ENCODE measurements around the gene HYAL4. TPM values are rescaled to one million over a fixed set of nuclear protein-coding genes. Genes with fewer than 3 reads are reported as not detected.
A peak's percentile ranks its signal among the peaks of the same experiment; 100 is the strongest.
"Not testable (repeated sequence)": the region's sequence is repeated elsewhere in the genome, so short reads cannot be mapped to it uniquely, and the experiment has no call there.

The HYAL4 gene
- total RNA-seq, 2 experiments from 2014 or later, result not detected

DNA sequence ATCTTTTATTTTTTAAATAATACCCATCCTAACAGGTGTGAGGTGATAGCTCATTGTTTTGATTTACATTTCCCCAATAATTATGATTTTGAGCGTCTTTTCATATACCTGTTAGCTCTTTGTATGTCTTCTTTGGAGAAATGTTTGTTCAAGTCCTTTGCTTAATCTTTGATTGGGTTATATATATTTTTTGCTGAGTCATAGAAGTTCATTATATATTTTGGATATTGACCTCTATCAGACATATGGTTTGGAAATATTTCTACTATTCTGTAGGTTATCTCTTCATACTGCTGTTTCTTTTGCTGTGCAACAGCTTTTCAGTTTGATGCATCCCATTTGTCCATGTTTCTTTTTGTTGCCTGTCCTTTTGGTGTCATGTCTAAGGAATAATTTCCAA lies 23.6 kb upstream of the HYAL4 start:
- no peak overlapping the region for H3K4me3 Mint-ChIP-seq
- no peaks in the 10 kb centered on the region for H3K9me3 Mint-ChIP-seq (ENCODE audit: low read depth)
- H3K27ac Mint-ChIP-seq, result no peak overlapping the region
- CTCF ChIA-PET, result no interaction called here
- H3K4me1 Mint-ChIP-seq, result peaks cover 12% of the 10 kb centered on the region
- ATAC-seq, result no peak
- H3K36me3 Mint-ChIP-seq, result peaks cover 1% of the 10 kb centered on the region
- peaks cover 2% of the 10 kb centered on the region for H3K27me3 Mint-ChIP-seq
- DNase-seq, result no peak

DNA sequence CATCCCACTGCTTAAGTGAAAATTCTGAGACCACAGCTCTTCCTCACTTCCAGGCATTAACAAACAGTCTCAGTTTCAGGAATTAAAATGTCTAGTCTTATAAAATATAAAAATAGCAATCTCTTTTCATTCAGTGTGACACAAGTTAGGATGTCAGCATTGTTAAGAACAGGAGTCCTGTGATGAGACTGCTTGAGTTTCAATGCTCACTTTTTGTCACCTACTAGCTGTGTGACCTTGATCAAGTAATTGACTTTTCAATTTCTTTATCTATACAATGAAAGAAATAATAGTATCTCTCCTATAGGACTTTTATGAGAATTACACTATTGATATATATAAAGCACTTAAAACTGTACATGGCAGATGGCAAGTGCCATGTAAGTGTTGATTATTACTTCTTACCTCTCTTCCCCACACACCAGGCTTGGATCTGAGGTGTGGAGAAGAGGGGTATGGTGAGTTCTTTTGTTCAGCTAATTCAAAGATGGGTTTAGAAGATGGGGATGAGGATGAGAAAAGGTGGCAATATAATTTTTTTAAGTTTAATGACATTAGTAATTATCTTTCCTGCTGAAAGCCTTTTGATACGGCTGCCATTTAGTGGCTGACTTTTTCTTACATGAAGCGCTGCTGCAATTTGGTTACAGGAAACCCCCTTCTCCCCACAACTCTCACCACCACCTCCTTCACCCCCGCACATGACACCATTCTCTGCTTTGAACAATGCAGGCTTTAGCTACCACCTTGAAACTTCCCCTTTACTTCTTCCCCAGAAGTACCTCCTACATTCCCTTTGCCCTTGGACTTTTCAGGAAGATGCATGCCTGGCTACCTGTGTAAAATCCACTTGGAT lies 20.8 kb upstream of the HYAL4 start:
- Mint-ChIP-seq H3K4me1 (peaks cover 12% of the 10 kb centered on the region), H3K27ac (peak overlapping the region; percentile 52), H3K4me3 (no peak overlapping the region)

DNA sequence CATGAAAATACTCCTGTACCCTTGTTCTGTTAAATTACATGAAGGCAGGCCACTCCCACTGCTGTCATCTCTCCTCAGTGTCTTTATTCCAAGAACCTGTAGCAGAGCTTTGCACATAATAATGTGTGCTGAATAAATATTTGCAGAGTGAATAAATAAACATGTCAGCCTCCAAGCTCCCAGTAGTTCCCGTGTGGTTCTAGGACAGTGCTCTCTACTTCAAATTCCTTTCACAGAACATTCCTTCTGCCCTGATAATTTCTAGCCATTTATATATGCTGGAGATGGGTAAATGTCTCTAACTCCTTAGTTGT lies 20.3 kb upstream of the HYAL4 start:
- H3K27ac Mint-ChIP-seq, result peak overlapping the region; percentile 52
- peaks cover 12% of the 10 kb centered on the region for H3K4me1 Mint-ChIP-seq
- no peak for ATAC-seq
- DNase-seq, result no peak
- H3K4me3 Mint-ChIP-seq, result no peak overlapping the region
- peaks cover 7% of the 10 kb centered on the region for H3K27me3 Mint-ChIP-seq
- no peaks in the 10 kb centered on the region for H3K9me3 Mint-ChIP-seq (ENCODE audit: low read depth)
- CTCF ChIA-PET, result no interaction called here
- peaks cover 1% of the 10 kb centered on the region for H3K36me3 Mint-ChIP-seq

More for the DNA sequence above, 20.8 kb upstream of the HYAL4 start:
- Mint-ChIP-seq H3K27me3 (peaks cover 7% of the 10 kb centered on the region), H3K36me3 (peaks cover 1% of the 10 kb centered on the region), H3K9me3 (ENCODE audit: low read depth) (no peaks in the 10 kb centered on the region)
- peak; percentile 54 for DNase-seq
- CTCF ChIA-PET, result no interaction called here
- ATAC-seq, result peak; percentile 55

DNA sequence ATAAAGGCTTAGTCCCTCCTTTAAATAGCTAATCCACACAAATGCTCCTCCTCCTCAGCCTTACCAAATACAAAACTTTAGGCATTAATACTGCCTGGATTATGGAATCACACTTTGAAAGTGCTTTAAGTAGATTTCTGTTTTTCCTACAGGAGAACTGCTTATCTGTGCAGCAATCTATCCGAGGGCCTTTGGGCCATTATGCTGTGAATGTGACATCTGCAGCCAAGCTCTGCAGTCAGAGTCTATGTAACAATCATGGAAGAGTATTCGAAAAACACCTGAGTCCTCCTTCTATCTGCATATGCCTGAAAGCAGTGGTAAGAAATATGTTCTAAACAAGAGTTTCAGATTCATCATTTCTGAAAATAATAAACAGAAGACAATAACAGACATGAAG lies 16.2 kb upstream of the HYAL4 start:
- peaks cover 1% of the 10 kb centered on the region for H3K36me3 Mint-ChIP-seq
- no peak for ATAC-seq
- DNase-seq, result no peak
- H3K9me3 Mint-ChIP-seq (ENCODE audit: low read depth), result no peaks in the 10 kb centered on the region
- CTCF ChIA-PET, result no interaction called here
- no peak overlapping the region for H3K4me3 Mint-ChIP-seq
- peaks cover 20% of the 10 kb centered on the region for H3K27me3 Mint-ChIP-seq
- H3K27ac Mint-ChIP-seq, result no peak overlapping the region
- H3K4me1 Mint-ChIP-seq, result peaks cover 9% of the 10 kb centered on the region

DNA sequence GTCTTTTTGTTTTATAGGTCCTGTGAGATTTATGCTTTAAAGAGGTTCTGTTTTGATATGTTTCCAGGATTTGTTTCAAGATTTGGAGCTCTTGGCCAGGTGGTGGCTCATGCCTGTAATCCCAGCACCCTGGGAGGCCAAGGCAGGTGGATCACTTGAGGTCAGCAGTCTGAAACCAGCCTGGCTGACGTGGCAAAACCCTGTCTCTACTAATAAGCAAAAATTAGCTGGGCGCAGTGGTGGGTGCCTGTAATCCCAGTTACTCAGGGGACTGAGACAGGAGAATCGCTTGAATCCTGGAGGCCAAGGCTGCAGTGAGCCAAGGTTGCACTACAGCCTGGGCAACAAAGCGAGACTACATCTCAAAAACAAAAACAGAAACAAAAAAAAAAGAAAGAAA lies 8.3 kb upstream of the HYAL4 start:
- no peak for ATAC-seq
- peaks cover 20% of the 10 kb centered on the region for H3K27me3 Mint-ChIP-seq

DNA sequence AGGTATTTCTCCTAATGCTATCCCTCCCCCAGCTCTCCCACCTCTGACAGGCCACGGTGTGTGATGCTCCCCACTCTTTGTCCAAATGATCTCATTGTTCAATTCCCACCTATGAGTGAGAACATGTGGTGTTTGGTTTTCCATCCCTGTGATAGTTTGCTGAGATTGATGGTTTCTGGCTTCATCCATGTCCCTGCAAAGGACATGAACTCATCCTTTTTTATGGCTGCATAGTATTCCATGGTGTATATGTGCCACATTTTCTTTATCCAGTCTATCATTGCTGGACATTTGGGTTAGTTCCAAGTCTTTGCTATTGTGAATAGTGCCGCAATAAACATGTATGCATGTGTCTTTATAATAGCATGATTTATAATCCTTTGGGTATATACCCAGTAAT lies 5.9 kb upstream of the HYAL4 start:
- H3K27me3 Mint-ChIP-seq, result peaks cover 17% of the 10 kb centered on the region
- CTCF ChIA-PET, result interaction anchor here (0.8 kb wide), 1 partner anchor 26 kb away, joined by 3 read pairs; no protein-coding TSS in a partner anchor
- not testable (repeated sequence) for H3K4me1 Mint-ChIP-seq; H3K4me3 Mint-ChIP-seq; H3K36me3 Mint-ChIP-seq; ATAC-seq; DNase-seq; H3K9me3 Mint-ChIP-seq (ENCODE audit: low read depth); H3K27ac Mint-ChIP-seq

More for the DNA sequence above, 8.3 kb upstream of the HYAL4 start:
- H3K4me3 Mint-ChIP-seq, result no peak overlapping the region
- H3K27ac Mint-ChIP-seq, result no peak overlapping the region
- no peaks in the 10 kb centered on the region for H3K36me3 Mint-ChIP-seq
- no peaks in the 10 kb centered on the region for H3K4me1 Mint-ChIP-seq
- CTCF ChIA-PET, result no interaction called here
- H3K9me3 Mint-ChIP-seq (ENCODE audit: low read depth), result peaks cover 3% of the 10 kb centered on the region
- no peak for DNase-seq

DNA sequence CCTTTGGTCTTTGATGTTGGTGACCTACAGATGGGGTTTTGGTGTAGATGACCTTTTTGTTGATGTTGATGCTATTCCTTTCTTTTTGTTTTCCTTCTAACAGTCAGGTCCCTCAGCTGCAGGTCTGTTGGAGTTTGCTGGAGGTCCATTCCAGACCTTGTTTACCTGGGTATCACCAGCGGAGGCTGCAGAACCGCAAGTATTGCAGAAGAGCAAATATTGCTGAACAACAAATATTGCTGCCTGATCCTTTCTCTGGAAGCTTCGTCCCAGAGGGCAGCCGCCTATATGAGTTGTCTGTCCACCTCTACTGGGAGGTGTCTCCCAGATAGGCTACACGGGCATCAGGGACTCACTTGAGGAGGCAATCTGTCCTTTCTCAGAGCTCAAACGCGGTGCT lies 827 bp upstream of the HYAL4 start:
- H3K27me3 Mint-ChIP-seq, result peaks cover 11% of the 10 kb centered on the region

DNA sequence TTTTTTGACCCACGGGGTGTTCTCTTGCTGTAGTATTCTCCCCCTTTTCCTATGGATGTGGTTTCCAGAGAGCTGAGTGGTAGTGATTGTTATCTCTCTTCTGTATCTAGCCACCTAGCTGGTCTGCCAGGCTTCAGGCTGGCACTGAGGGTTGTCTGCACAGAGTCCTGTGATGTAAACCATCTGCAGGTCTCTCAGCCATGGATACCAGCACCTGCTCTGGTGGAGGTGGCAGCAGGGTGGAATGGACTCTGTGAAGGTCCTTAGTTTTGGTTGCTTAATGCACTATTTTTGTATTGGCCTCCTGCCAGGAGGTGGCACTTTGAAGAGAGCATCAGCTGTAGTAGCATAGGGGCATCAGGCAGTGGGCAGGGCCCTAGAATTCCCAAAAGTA lies 851 bp downstream of the HYAL4 start:
- H3K9me3 Mint-ChIP-seq (ENCODE audit: low read depth), result peaks cover 2% of the 10 kb centered on the region
- CTCF ChIA-PET, result no interaction called here

More for the DNA sequence above, 827 bp upstream of the HYAL4 start:
- not testable (repeated sequence) for H3K4me1 Mint-ChIP-seq; H3K9me3 Mint-ChIP-seq (ENCODE audit: low read depth); ATAC-seq; DNase-seq; H3K4me3 Mint-ChIP-seq; H3K36me3 Mint-ChIP-seq; H3K27ac Mint-ChIP-seq
- CTCF ChIA-PET, result interaction anchor here (1.1 kb wide), 1 partner anchor 15 kb away, joined by 3 read pairs; no protein-coding TSS in a partner anchor

DNA sequence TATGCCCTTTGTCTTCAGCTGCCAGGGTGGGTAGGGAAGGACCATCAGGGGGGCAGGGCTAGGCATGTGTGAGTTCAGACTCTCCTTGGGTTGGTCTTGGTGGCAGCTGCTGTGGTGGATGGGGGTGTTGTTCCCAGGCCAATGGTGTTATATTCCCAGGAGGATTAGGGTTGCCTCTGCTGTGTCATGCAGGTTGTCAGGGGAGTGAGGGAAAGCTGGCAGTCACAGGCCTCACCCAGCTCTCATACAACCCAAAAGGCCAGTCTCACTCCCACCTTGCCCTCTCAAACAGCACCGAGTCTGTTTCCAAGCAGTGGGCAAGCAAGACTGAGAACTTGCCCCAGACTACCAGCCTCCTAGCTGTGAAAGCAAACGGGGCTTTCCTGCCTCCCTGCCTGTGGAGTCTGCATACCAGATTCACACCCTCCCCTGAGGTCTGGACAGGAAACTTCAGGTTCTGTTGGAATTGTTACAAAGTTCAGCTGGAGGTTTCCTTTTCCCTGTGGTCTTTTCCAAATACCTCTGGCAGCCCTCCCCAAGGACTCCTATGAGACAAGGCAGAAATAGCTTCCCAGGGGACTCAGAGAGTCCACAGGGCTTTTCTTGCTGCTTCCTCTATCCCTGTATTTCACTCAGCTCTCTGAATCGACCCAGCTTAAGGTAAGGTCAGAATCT lies 1.4 kb downstream of the HYAL4 start:
- Mint-ChIP-seq H3K27ac (no peak overlapping the region), H3K36me3 (peaks cover 1% of the 10 kb centered on the region), H3K27me3 (peaks cover 11% of the 10 kb centered on the region), H3K9me3 (ENCODE audit: low read depth) (peaks cover 2% of the 10 kb centered on the region), H3K4me3 (no peak overlapping the region), H3K4me1 (no peaks in the 10 kb centered on the region)
- ATAC-seq, result no peak
- no peak for DNase-seq
- CTCF ChIA-PET, result no interaction called here

More for the DNA sequence above, 851 bp downstream of the HYAL4 start:
- no peak for DNase-seq
- Mint-ChIP-seq H3K27ac (no peak overlapping the region), H3K4me1 (no peaks in the 10 kb centered on the region), H3K27me3 (peaks cover 11% of the 10 kb centered on the region), H3K36me3 (no peaks in the 10 kb centered on the region), H3K4me3 (no peak overlapping the region)
- no peak for ATAC-seq

DNA sequence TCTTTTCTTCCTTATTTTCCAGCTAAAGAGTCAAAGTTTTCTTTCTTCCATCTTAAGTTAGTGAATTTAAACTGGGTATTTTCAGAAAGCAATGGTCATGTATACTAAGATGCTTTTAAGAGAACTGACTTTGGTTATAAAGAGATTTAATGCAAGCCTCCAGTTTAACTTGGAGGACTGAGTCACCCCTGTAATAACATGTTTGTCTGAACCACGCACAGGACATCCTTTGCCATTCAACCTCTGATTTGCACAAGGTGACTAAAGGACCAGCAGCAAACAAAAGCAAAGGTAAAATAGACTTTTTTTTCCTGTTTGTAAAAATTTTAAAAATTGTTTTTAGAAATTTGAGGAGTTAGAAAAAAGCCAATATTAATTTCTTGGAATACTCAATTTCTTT lies 2.9 kb downstream of the HYAL4 start:
- H3K36me3 Mint-ChIP-seq, result peaks cover 1% of the 10 kb centered on the region
- no peak overlapping the region for H3K27ac Mint-ChIP-seq
- H3K9me3 Mint-ChIP-seq (ENCODE audit: low read depth), result peaks cover 2% of the 10 kb centered on the region
- CTCF ChIA-PET, result no interaction called here
- no peaks in the 10 kb centered on the region for H3K4me1 Mint-ChIP-seq
- DNase-seq, result no peak
- ATAC-seq, result no peak
- peaks cover 8% of the 10 kb centered on the region for H3K27me3 Mint-ChIP-seq
- no peak overlapping the region for H3K4me3 Mint-ChIP-seq

DNA sequence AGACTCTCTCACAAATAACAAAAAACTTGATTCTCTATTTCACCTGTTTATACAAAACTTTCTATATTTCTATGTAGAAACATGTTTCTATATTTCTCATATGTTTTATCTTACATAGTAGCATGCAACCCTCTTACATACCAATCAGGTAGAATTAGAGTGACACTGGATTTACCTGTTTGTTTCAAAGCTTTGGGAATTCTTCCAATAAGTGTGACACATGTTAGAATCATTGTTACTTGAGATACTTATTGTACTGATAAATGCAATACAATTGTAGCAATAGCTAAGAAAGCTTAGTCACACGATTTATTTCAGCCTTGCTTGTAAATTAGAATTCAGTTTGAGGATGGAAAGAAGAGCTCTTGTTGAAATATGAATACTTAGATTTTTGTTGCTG lies 4.9 kb downstream of the HYAL4 start:
- DNase-seq (no peak), ATAC-seq (no peak)
- Mint-ChIP-seq H3K4me3 (no peak overlapping the region), H3K27ac (no peak overlapping the region), H3K27me3 (peaks cover 6% of the 10 kb centered on the region), H3K4me1 (no peaks in the 10 kb centered on the region), H3K36me3 (peaks cover 1% of the 10 kb centered on the region), H3K9me3 (ENCODE audit: low read depth) (no peaks in the 10 kb centered on the region)
- CTCF ChIA-PET, result no interaction called here

DNA sequence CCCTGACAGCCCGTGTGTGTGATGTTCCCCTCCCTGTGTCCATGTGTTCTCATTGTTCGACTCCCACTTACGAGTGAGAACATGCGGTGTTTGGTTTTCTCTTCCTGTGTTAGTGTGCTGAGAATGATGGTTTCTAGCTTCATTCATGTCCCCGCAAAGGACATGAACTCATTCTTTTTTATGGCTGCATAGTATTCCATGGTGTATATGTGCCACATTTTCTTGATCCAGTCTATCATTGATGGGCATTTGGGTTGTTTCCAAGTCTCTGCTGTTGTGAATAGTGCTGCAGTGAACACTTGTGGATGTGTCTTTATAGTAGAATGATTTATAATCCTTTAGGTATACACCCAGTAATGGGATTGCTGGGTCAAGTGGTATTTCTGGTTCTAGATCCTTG lies 6.4 kb downstream of the HYAL4 start:
- H3K27ac Mint-ChIP-seq; DNase-seq; H3K4me3 Mint-ChIP-seq; CTCF ChIA-PET; H3K4me1 Mint-ChIP-seq; ATAC-seq; H3K9me3 Mint-ChIP-seq (ENCODE audit: low read depth); H3K36me3 Mint-ChIP-seq: not testable (repeated sequence)
- H3K27me3 Mint-ChIP-seq, result peaks cover 13% of the 10 kb centered on the region

DNA sequence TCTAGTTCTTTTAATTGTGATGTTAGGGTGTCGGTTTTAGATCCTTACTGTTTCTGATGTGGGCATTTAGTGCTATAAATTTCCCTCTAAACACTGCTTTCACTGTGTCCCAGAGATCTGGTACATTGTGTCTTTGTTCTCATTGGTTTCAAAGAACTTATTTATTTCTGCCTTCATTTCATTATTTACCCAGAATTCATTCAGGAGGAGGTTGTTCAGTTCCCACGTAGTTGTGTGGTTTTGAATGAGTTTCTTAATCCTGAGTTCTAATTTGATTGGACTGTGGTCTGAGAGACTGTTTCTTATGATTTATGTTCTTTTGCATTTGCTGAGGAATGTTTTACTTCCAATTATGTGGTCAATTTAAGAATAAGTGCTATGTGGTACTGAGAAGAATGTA lies 9.3 kb downstream of the HYAL4 start:
- H3K4me3 Mint-ChIP-seq; H3K4me1 Mint-ChIP-seq; H3K36me3 Mint-ChIP-seq; ATAC-seq; H3K27ac Mint-ChIP-seq; DNase-seq; CTCF ChIA-PET; H3K9me3 Mint-ChIP-seq (ENCODE audit: low read depth): not testable (repeated sequence)
- H3K27me3 Mint-ChIP-seq, result peaks cover 14% of the 10 kb centered on the region

DNA sequence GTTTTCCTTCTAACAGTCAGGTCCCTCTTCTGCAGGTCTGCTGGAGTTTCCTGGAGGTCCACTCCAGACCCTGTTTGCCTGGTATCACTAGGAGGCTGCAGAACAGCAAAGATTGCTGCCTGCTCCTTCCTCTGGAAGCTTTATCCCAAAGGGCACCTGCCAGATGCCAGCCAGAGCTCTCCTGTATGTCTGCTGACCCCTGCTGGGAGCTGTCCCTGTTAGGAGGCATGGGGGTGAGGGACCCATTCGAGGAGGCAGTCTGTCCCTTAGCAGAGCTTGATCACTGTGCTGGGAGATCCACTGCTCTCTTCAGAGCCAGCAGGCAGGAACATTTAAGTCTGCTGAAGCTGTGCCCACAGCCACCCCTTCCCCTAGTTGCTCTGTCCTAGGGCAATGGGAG lies 11.5 kb downstream of the HYAL4 start:
- not testable (repeated sequence) for H3K27ac Mint-ChIP-seq; DNase-seq; H3K36me3 Mint-ChIP-seq; H3K9me3 Mint-ChIP-seq (ENCODE audit: low read depth); H3K4me3 Mint-ChIP-seq; ATAC-seq; H3K4me1 Mint-ChIP-seq
- peaks cover 14% of the 10 kb centered on the region for H3K27me3 Mint-ChIP-seq
- CTCF ChIA-PET, result interaction anchor here (2.0 kb wide), 1 partner anchor 9 kb away, joined by 8 read pairs; no protein-coding TSS in a partner anchor
